ENCODE results near the gene UBASH3B.

Gene UBASH3B

DNA sequence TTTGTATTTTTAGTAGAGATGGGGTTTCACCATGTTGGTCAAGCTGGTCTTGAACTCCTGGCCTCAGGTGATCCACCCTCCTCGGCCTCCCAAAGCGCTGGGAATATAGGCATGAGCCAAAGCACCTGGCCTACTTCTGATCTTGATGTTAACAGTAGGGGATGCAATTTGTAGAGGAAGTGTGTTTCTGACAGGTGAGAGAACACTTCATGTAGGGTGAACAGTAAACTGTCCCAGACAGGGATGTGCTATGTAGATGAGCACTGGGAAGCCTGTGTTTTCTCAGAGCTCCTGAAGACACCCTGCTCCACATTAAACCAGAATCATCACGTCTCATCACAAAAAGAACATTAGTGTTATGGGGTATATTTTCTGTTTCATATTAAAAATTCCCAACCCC lies 45.1 kb downstream of the UBASH3B start:
- H3K27ac Mint-ChIP-seq, result peak overlapping the region; percentile 79
- peaks cover 17% of the 10 kb centered on the region for H3K36me3 Mint-ChIP-seq (ENCODE audit: low read depth)
- H3K27me3 Mint-ChIP-seq, result no peaks in the 10 kb centered on the region
- H3K9me3 Mint-ChIP-seq, result no peaks in the 10 kb centered on the region
- H3K4me1 Mint-ChIP-seq (ENCODE audit: low read depth), result peaks cover 85% of the 10 kb centered on the region
- no peak for DNase-seq
- no peak overlapping the region for H3K4me3 Mint-ChIP-seq

- H3K36me3 Mint-ChIP-seq (ENCODE audit: low read depth), result peaks cover 17% of the 10 kb centered on the region
- no peaks in the 10 kb centered on the region for H3K27me3 Mint-ChIP-seq
- no peak for DNase-seq
- H3K4me3 Mint-ChIP-seq, result no peak overlapping the region
- no peaks in the 10 kb centered on the region for H3K9me3 Mint-ChIP-seq
- peak overlapping the region; percentile 79 for H3K27ac Mint-ChIP-seq
- H3K4me1 Mint-ChIP-seq (ENCODE audit: low read depth), result peaks cover 83% of the 10 kb centered on the region
Measured at GRCh38 chr11:122701143-122701542, 45.6 kb downstream of the UBASH3B start.

- no peaks in the 10 kb centered on the region for H3K27me3 Mint-ChIP-seq
- peak overlapping the region; percentile 16 for H3K4me3 Mint-ChIP-seq
- H3K36me3 Mint-ChIP-seq (ENCODE audit: low read depth), result peaks cover 17% of the 10 kb centered on the region
- peak; percentile 52 for DNase-seq
- peak overlapping the region; percentile 96 for H3K27ac Mint-ChIP-seq
- peaks cover 71% of the 10 kb centered on the region for H3K4me1 Mint-ChIP-seq (ENCODE audit: low read depth)
- H3K9me3 Mint-ChIP-seq, result no peaks in the 10 kb centered on the region
Measured at GRCh38 chr11:122703541-122704272, 48.2 kb downstream of the UBASH3B start.

GRCh38 chr11:122705396-122705795 lies 49.9 kb downstream of the UBASH3B start:
- Mint-ChIP-seq H3K27me3 (no peaks in the 10 kb centered on the region), H3K9me3 (no peaks in the 10 kb centered on the region)

GRCh38 chr11:122706291-122707088 lies 51.0 kb downstream of the UBASH3B start:
- peaks cover 56% of the 10 kb centered on the region for H3K4me1 Mint-ChIP-seq (ENCODE audit: low read depth)
- no peak overlapping the region for H3K4me3 Mint-ChIP-seq
- no peak for DNase-seq
- peaks cover 13% of the 10 kb centered on the region for H3K36me3 Mint-ChIP-seq (ENCODE audit: low read depth)
- no peaks in the 10 kb centered on the region for H3K9me3 Mint-ChIP-seq
- no peaks in the 10 kb centered on the region for H3K27me3 Mint-ChIP-seq
- peak overlapping the region; percentile 20 for H3K27ac Mint-ChIP-seq

More at GRCh38 chr11:122705396-122705795, 49.9 kb downstream of the UBASH3B start:
- no peak overlapping the region for H3K4me3 Mint-ChIP-seq
- H3K36me3 Mint-ChIP-seq (ENCODE audit: low read depth), result peaks cover 13% of the 10 kb centered on the region
- DNase-seq, result no peak
- H3K4me1 Mint-ChIP-seq (ENCODE audit: low read depth), result peaks cover 64% of the 10 kb centered on the region
- H3K27ac Mint-ChIP-seq, result peak overlapping the region; percentile 74

GRCh38 chr11:122707111-122707510 lies 51.6 kb downstream of the UBASH3B start:
- peaks cover 54% of the 10 kb centered on the region for H3K4me1 Mint-ChIP-seq (ENCODE audit: low read depth)
- no peak overlapping the region for H3K4me3 Mint-ChIP-seq
- no peak for DNase-seq
- peaks cover 10% of the 10 kb centered on the region for H3K36me3 Mint-ChIP-seq (ENCODE audit: low read depth)
- no peaks in the 10 kb centered on the region for H3K27me3 Mint-ChIP-seq
- H3K9me3 Mint-ChIP-seq, result no peaks in the 10 kb centered on the region
- no peak overlapping the region for H3K27ac Mint-ChIP-seq

DNA sequence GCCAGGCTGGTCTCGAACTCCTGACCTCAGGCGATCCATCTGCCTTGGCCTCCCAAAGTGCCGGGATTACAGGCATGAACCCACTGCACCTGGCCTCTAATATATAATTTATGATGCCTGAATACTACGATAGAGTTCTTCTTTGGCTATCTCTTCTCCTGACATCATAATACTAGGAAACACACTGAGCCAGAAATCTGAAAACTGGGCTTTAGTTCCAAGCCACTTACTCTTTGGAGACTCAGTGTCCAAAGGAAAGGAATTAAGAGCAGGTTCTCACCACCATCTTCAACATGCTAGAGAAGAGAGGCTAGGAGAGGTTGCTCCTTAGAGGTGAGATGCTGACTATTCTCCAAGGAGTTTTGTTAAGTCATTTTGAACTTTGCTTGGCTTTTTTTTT lies 52.4 kb downstream of the UBASH3B start:
- H3K36me3 Mint-ChIP-seq (ENCODE audit: low read depth), result peaks cover 10% of the 10 kb centered on the region
- no peaks in the 10 kb centered on the region for H3K9me3 Mint-ChIP-seq
- peaks cover 50% of the 10 kb centered on the region for H3K4me1 Mint-ChIP-seq (ENCODE audit: low read depth)
- H3K27ac Mint-ChIP-seq, result no peak overlapping the region
- H3K27me3 Mint-ChIP-seq, result no peaks in the 10 kb centered on the region
- no peak overlapping the region for H3K4me3 Mint-ChIP-seq
- DNase-seq, result no peak

DNA sequence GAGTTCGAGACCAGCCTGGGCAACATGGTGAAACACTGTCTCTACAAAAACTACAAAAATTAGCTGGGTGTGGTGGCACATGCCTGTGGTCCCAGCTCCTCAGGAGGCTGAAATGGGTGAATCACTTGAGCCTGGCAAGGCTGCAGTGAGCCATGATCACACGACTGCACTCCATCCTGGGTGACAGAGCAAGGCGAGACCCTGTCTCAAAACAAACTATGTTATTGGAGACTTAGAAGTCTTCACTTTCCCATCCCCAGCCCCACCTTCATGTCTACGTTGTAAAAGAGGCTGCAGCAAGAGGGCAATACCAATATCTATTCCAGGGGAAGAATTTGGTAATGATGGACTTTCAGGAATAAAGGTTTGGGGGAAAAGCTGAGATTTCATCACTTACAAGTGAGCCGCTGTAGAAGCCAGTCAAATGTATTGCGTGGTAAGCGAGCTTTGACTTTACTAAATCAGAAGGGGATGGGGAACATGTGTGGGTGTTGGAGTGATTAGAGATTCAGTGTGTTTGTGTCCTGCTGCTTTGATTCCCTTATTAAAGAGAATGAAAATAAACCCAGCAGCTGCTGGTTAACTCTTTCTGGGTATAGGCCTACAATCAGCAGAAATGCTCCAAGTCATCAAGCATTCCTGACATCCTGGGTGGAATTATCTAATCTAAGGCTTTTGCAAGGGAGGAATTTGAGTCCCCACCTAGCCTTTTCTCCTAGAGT lies 53.7 kb downstream of the UBASH3B start:
- Mint-ChIP-seq H3K27me3 (no peaks in the 10 kb centered on the region), H3K4me1 (ENCODE audit: low read depth) (peaks cover 48% of the 10 kb centered on the region), H3K9me3 (no peaks in the 10 kb centered on the region), H3K27ac (peak overlapping the region; percentile 47), H3K4me3 (no peak overlapping the region), H3K36me3 (ENCODE audit: low read depth) (peaks cover 10% of the 10 kb centered on the region)
- DNase-seq, result no peak

DNA sequence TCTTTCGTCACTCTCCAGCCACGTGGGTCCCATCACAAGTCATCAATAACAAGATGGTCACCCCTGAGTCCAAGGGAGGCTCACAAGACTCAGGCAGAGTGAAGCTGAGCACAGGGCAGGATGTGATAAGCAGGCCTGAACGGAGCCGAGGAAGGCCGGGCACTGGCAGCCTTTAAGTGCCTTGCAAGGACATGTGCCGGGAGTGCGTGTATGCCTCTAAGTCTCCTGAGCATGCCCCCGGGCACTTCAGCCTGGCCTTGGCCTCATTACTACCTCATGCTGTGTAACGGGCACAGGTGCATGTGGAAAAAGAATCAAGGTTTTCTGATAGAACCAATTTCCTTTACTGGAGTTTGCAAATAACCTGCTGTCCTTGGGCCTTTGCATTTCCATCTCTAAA lies 55.8 kb downstream of the UBASH3B start:
- Mint-ChIP-seq H3K27ac (no peak overlapping the region), H3K4me1 (ENCODE audit: low read depth) (peaks cover 52% of the 10 kb centered on the region), H3K9me3 (no peaks in the 10 kb centered on the region), H3K36me3 (ENCODE audit: low read depth) (peaks cover 10% of the 10 kb centered on the region), H3K27me3 (no peaks in the 10 kb centered on the region), H3K4me3 (no peak overlapping the region)
- no peak for DNase-seq

- Mint-ChIP-seq H3K4me3 (no peak overlapping the region), H3K9me3 (no peaks in the 10 kb centered on the region), H3K27me3 (no peaks in the 10 kb centered on the region), H3K27ac (no peak overlapping the region), H3K36me3 (ENCODE audit: low read depth) (peaks cover 10% of the 10 kb centered on the region), H3K4me1 (ENCODE audit: low read depth) (peaks cover 53% of the 10 kb centered on the region)
- no peak for DNase-seq
Measured at GRCh38 chr11:122711831-122712381, 56.4 kb downstream of the UBASH3B start.

DNA sequence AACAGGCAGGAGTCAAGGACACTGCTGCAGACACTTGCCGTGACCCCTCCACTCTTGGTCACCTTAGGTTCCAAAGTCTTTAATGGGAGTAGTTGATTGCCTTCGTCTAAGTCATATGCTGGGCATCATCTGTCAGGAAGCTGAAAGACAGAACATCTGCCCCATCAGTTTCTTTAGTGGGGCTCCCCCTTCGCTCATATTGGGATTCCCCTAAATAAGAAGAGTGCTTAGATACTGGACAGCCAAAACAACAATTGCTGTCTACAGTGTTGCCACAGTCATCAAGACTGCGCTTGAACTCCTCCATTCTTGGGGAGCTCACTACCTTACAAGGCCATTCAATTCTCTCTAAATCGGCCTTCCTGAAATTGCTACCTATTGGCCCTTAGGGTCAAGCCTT lies 58.5 kb downstream of the UBASH3B start:
- H3K4me3 Mint-ChIP-seq, result no peak overlapping the region
- H3K36me3 Mint-ChIP-seq (ENCODE audit: low read depth), result peaks cover 10% of the 10 kb centered on the region
- no peak for DNase-seq
- H3K4me1 Mint-ChIP-seq (ENCODE audit: low read depth), result peaks cover 62% of the 10 kb centered on the region
- H3K27ac Mint-ChIP-seq, result peak overlapping the region; percentile 18
- H3K27me3 Mint-ChIP-seq, result no peaks in the 10 kb centered on the region
- no peaks in the 10 kb centered on the region for H3K9me3 Mint-ChIP-seq

GRCh38 chr11:122714484-122714883 lies 59.0 kb downstream of the UBASH3B start:
- Mint-ChIP-seq H3K36me3 (ENCODE audit: low read depth) (peaks cover 10% of the 10 kb centered on the region), H3K9me3 (no peaks in the 10 kb centered on the region), H3K4me1 (ENCODE audit: low read depth) (peaks cover 61% of the 10 kb centered on the region), H3K27me3 (no peaks in the 10 kb centered on the region), H3K4me3 (no peak overlapping the region), H3K27ac (peak overlapping the region; percentile 18)
- DNase-seq, result no peak

DNA sequence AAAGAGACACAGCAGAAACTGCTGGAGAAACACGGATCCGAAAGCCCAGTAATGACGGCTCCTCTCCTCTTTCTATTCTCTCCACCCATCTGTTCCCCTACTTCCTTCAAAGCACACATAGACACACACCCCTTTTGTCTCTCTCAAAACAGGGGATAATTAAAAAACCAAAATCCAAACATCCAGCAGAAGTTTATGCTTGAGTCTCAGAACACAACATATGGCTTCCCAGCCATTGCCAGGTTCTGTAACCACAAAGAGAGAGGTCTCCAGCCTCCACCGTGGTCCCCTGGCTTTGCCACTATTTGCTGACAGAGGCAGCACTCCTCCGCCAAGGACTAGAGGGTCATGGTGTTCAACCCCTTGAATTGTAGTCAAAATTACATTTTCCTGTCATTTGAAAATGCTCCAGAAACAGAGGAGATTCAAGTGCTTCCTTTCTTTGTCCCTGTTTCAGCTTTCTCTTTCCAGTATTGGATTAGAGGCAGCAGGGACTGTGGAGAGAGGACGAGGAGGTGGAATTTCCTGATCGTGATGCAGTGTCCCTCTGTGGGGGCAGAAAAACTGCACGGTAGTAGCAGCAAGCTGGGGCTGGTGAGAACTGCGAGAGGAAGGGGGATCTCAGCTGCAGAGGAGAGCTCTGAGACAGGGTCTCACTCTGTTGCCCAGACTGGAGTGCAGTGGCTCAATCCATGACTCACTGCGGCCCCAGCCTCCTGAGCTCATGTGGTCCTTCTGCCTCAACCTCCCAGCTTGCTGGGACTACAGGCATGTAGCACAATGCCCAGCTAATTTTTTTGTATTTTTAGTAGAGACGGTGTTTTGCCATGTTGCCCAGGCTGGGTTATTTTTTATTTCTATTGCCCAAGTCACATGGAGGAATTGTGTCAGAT lies 60.3 kb downstream of the UBASH3B start:
- Mint-ChIP-seq H3K4me1 (ENCODE audit: low read depth) (peaks cover 73% of the 10 kb centered on the region), H3K27me3 (no peaks in the 10 kb centered on the region), H3K4me3 (no peak overlapping the region), H3K9me3 (no peaks in the 10 kb centered on the region), H3K36me3 (ENCODE audit: low read depth) (peaks cover 10% of the 10 kb centered on the region), H3K27ac (peak overlapping the region; percentile 26)
- DNase-seq, result no peak
